A549 (cell line): ENCODE results near the gene KCNN3.

ENCODE experiments used
- BHLHE40 ChIP-seq: IDR thresholded peaks from 2 replicates; pipeline ENCODE4 v1.6.1; 2012; ENCODE audit warnings: low read depth, low read length, inconsistent platforms
- CEBPB ChIP-seq, 2 experiments: fragments of >200 bp in 1 of 2; sonication (Bioruptor Twin) in 1 of 2; formaldehyde crosslinking in 1 of 2; IDR thresholded peaks; 2 replicates each; pipeline ENCODE4 v1.6.1; 2012 to 2016
- CHD2 ChIP-seq: fragments of 150-350 bp; IDR thresholded peaks from 2 replicates; pipeline ENCODE4 v1.6.1; 2014; ENCODE audit warnings: low read length; ENCODE audit not compliant: partially characterized antibody
- CTCF ChIP-seq: fragments of >200 bp; sonication (Bioruptor Twin); formaldehyde crosslinking; IDR thresholded peaks from 3 replicates; pipeline ENCODE4 v1.5.1; 2016
- EP300 ChIP-seq, 2 experiments: fragments of >200 bp; sonication (Bioruptor Twin); formaldehyde crosslinking; IDR thresholded peaks; 2 replicates in 1 of 2; 3 replicates in 1 of 2; pipeline ENCODE4 v1.6.1; 2016 to 2017
- POLR2A ChIP-seq: IDR thresholded peaks from 2 replicates; pipeline ENCODE4 v1.6.1; 2012; ENCODE audit warnings: mild to moderate bottlenecking, low read length
- POLR2AphosphoS2 ChIP-seq: conservative IDR thresholded peaks from 2 replicates; pipeline ENCODE4 v1.6.1; 2012; ENCODE audit warnings: low read length, improper control_type of control experiment, inconsistent platforms
- TF ChIP-seq, protein P1 (sequence below): IDR thresholded peaks from 2 replicates; pipeline ENCODE4 v1.6.1; 2012

- no peak for TF ChIP-seq CTCF
- no peak for TF ChIP-seq POLR2A
- TF ChIP-seq EP300 (IDR thresholded peaks at IDR 0.05) = no peak
- TF ChIP-seq CHD2 = no peak
- TF ChIP-seq, protein P1, sequence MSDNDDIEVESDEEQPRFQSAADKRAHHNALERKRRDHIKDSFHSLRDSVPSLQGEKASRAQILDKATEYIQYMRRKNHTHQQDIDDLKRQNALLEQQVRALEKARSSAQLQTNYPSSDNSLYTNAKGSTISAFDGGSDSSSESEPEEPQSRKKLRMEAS = no peak
- TF ChIP-seq CEBPB (IDR thresholded peaks at IDR 0.05) = no peak
- TF ChIP-seq POLR2AphosphoS2 = no peak
- no peak for TF ChIP-seq BHLHE40
Measured at GRCh38 chr1:154661110-154661509, 209.0 kb downstream of the KCNN3 start.
